ENCODE measurements around the gene FOXI2. TPM values are rescaled to one million over a fixed set of nuclear protein-coding genes. Genes with fewer than 3 reads are reported as not detected.

Gene FOXI2
- total RNA-seq, 1 experiment from 2014 or later: not detected

GRCh38 chr10:127756264-127756663 lies 19.3 kb downstream of the FOXI2 start:
- peak; percentile 22 for DNase-seq (ENCODE audit: unreplicated experiment)
- intact Hi-C loops (cut with micrococcal nuclease): no loop called here
- Mint-ChIP-seq H3K27ac (ENCODE audit: low read depth, unreplicated experiment) (no peak overlapping the region), H3K4me1 (ENCODE audit: insufficient read depth, unreplicated experiment) (peaks cover 6% of the 10 kb centered on the region), H3K9me3 (ENCODE audit: unreplicated experiment) (no peaks in the 10 kb centered on the region), H3K4me3 (ENCODE audit: unreplicated experiment) (no peak overlapping the region), H3K27me3 (ENCODE audit: insufficient read depth, unreplicated experiment) (peaks cover 45% of the 10 kb centered on the region), H3K36me3 (ENCODE audit: insufficient read depth, unreplicated experiment) (no peaks in the 10 kb centered on the region)
- ChIA-PET CTCF (no interaction called here), POLR2A (no interaction called here)
- BruUV-seq (replicated peaks): no TSS peak
- TF ChIP-seq CTCF (IDR thresholded peaks at IDR 0.05; ENCODE audit: unreplicated experiment): no peak

GRCh38 chr10:127757033-127757432 lies 20.0 kb downstream of the FOXI2 start:
- no peak for DNase-seq (ENCODE audit: unreplicated experiment)
- TF ChIP-seq CTCF (IDR thresholded peaks at IDR 0.05; ENCODE audit: unreplicated experiment): no peak
- ChIA-PET POLR2A (no interaction called here), CTCF (interaction anchor here (0.7 kb wide), 1 partner anchor 57 kb away, joined by 4 read pairs; no protein-coding TSS in a partner anchor)
- Mint-ChIP-seq H3K27ac (ENCODE audit: low read depth, unreplicated experiment) (no peak overlapping the region), H3K27me3 (ENCODE audit: insufficient read depth, unreplicated experiment) (peaks cover 53% of the 10 kb centered on the region), H3K4me3 (ENCODE audit: unreplicated experiment) (no peak overlapping the region), H3K9me3 (ENCODE audit: unreplicated experiment) (no peaks in the 10 kb centered on the region), H3K36me3 (ENCODE audit: insufficient read depth, unreplicated experiment) (no peaks in the 10 kb centered on the region), H3K4me1 (ENCODE audit: insufficient read depth, unreplicated experiment) (peaks cover 6% of the 10 kb centered on the region)
- BruUV-seq (replicated peaks): no TSS peak
- intact Hi-C loops (cut with micrococcal nuclease): no loop called here

GRCh38 chr10:127759276-127759675 lies 22.3 kb downstream of the FOXI2 start:
- ChIA-PET POLR2A (no interaction called here), CTCF (interaction anchor here (0.8 kb wide), 1 partner anchor 44 kb away, joined by 3 read pairs; no protein-coding TSS in a partner anchor)
- Mint-ChIP-seq H3K9me3 (ENCODE audit: unreplicated experiment) (no peaks in the 10 kb centered on the region), H3K27ac (ENCODE audit: low read depth, unreplicated experiment) (no peak overlapping the region), H3K4me3 (ENCODE audit: unreplicated experiment) (no peak overlapping the region), H3K36me3 (ENCODE audit: insufficient read depth, unreplicated experiment) (no peaks in the 10 kb centered on the region), H3K27me3 (ENCODE audit: insufficient read depth, unreplicated experiment) (peaks cover 58% of the 10 kb centered on the region), H3K4me1 (ENCODE audit: insufficient read depth, unreplicated experiment) (peaks cover 6% of the 10 kb centered on the region)
- intact Hi-C loops (cut with micrococcal nuclease): no loop called here
- BruUV-seq (replicated peaks): no TSS peak
- DNase-seq (ENCODE audit: unreplicated experiment): no peak
- TF ChIP-seq CTCF (IDR thresholded peaks at IDR 0.05; ENCODE audit: unreplicated experiment): no peak

- no TSS peak for BruUV-seq (replicated peaks)
- intact Hi-C loops (cut with micrococcal nuclease): no loop called here
- POLR2A ChIA-PET: no interaction called here
- DNase-seq (ENCODE audit: unreplicated experiment): no peak
- H3K36me3 Mint-ChIP-seq (ENCODE audit: insufficient read depth, unreplicated experiment): no peaks in the 10 kb centered on the region
- CTCF ChIA-PET: interaction anchor here (2.7 kb wide), 1 partner anchor 91 kb away, joined by 9 read pairs; no protein-coding TSS in a partner anchor
- no peaks in the 10 kb centered on the region for H3K9me3 Mint-ChIP-seq (ENCODE audit: unreplicated experiment)
- H3K4me1 Mint-ChIP-seq (ENCODE audit: insufficient read depth, unreplicated experiment): peaks cover 6% of the 10 kb centered on the region
- no peak overlapping the region for H3K4me3 Mint-ChIP-seq (ENCODE audit: unreplicated experiment)
- TF ChIP-seq CTCF (IDR thresholded peaks at IDR 0.05; ENCODE audit: unreplicated experiment): no peak
- H3K27ac Mint-ChIP-seq (ENCODE audit: low read depth, unreplicated experiment): no peak overlapping the region
- H3K27me3 Mint-ChIP-seq (ENCODE audit: insufficient read depth, unreplicated experiment): peaks cover 85% of the 10 kb centered on the region
Measured at GRCh38 chr10:127762925-127763324, 25.9 kb downstream of the FOXI2 start.

All from MCF 10A (cell line).